Activated B cell treated with CpG ODN at 0.5 μM for 24 hours (primary cell): ENCODE measurements around the gene TDRD9. TPM values are rescaled to one million over a fixed set of nuclear protein-coding genes. Genes with fewer than 3 reads are reported as not detected.
"Not testable (repeated sequence)": the region's sequence is repeated elsewhere in the genome, so short reads cannot be mapped to it uniquely, and the experiment has no call there.

ENCODE experiments used
- ATAC-seq: fragments of 200-7000 bp; cut with Tn5 transposase; one replicate; pipeline ENCODE4 v1.10.0; 2021; ENCODE audit warnings: low read depth, mild to moderate bottlenecking, moderate library complexity
- CTCF ChIA-PET: fragments of 350-600 bp; sonication (Branson Sonifier 250); formaldehyde crosslinking; loops from one replicate; lab custom pipeline; 2021; ENCODE audit warnings: antibody characterized with exemption; lab: Charles Lee
- POLR2A ChIA-PET: fragments of 350-600 bp; sonication (Branson Sonifier 250); formaldehyde crosslinking; loops from one replicate; lab custom pipeline; 2021; ENCODE audit warnings: antibody characterized with exemption; lab: Charles Lee
- DNase-seq: peaks from one replicate; pipeline ENCODE4 v3.0.0; 2022
- H3K27ac Mint-ChIP-seq: one replicate; pipeline ENCODE4 v1.8.0; 2020; ENCODE audit warnings: mixed read lengths
- H3K27me3 Mint-ChIP-seq: one replicate; pipeline ENCODE4 v1.8.0; 2021; ENCODE audit warnings: mixed read lengths
- H3K36me3 Mint-ChIP-seq: one replicate; pipeline ENCODE4 v1.8.0; 2021; ENCODE audit warnings: low read depth, mixed read lengths
- H3K4me1 Mint-ChIP-seq: one replicate; pipeline ENCODE4 v1.8.0; 2021; ENCODE audit warnings: mixed read lengths
- H3K4me3 Mint-ChIP-seq: one replicate; pipeline ENCODE4 v1.8.0; 2020; ENCODE audit warnings: mild to moderate bottlenecking, mixed read lengths
- H3K9me3 Mint-ChIP-seq: one replicate; pipeline ENCODE4 v1.8.0; 2020; ENCODE audit warnings: mixed read lengths
- intact Hi-C: fragments of 100-400 bp; cut with micrococcal nuclease; formaldehyde crosslinking; loops from one replicate; pipeline ENCODE4 v1.15.1; 2024
- total RNA-seq: library from RNA; stranded (reverse); gene quantifications from 2 replicates; pipeline ENCODE4 v1.2.3, GENCODE V29; 2022
- TF ChIP-seq, protein P1 (sequence below): fragments of 200-600 bp; IDR thresholded peaks from one replicate; pipeline ENCODE4 v1.8.0; 2022; ENCODE audit warnings: antibody characterized with exemption, mild to moderate bottlenecking

TDRD9 gene
- total RNA-seq, 1 donor from 2014 or later = 3.1 TPM

DNA sequence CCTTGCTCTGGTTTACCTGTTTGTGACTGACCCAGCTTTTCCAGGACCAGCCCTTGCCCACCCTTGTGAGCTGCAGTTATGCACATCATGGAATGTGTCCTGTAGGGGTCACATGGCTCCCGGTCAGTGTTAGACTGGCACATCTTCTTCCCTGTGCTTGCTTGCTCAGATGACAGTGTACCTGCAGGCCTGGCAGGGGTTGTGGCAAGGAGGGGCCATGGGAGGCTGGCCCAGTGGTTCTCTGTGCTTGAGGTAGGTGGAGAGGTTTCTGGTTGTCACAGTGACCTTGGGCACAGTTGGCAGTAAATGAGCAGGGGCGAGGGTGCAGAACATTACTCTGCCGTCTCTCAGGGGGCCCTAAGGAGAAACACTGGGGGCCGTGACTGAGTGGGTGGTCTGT lies 41.7 kb downstream of the TDRD9 start:
- Mint-ChIP-seq H3K4me3 (no peak overlapping the region), H3K36me3 (no peaks in the 10 kb centered on the region), H3K27ac (no peak overlapping the region), H3K9me3 (no peaks in the 10 kb centered on the region), H3K27me3 (no peaks in the 10 kb centered on the region), H3K4me1 (no peaks in the 10 kb centered on the region)
- no peak for DNase-seq
- POLR2A ChIA-PET = no interaction called here
- ATAC-seq = no peak
- TF ChIP-seq, protein P1, sequence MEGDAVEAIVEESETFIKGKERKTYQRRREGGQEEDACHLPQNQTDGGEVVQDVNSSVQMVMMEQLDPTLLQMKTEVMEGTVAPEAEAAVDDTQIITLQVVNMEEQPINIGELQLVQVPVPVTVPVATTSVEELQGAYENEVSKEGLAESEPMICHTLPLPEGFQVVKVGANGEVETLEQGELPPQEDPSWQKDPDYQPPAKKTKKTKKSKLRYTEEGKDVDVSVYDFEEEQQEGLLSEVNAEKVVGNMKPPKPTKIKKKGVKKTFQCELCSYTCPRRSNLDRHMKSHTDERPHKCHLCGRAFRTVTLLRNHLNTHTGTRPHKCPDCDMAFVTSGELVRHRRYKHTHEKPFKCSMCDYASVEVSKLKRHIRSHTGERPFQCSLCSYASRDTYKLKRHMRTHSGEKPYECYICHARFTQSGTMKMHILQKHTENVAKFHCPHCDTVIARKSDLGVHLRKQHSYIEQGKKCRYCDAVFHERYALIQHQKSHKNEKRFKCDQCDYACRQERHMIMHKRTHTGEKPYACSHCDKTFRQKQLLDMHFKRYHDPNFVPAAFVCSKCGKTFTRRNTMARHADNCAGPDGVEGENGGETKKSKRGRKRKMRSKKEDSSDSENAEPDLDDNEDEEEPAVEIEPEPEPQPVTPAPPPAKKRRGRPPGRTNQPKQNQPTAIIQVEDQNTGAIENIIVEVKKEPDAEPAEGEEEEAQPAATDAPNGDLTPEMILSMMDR = no peak
- CTCF ChIA-PET = no interaction called here
- intact Hi-C loops = no loop called here

DNA sequence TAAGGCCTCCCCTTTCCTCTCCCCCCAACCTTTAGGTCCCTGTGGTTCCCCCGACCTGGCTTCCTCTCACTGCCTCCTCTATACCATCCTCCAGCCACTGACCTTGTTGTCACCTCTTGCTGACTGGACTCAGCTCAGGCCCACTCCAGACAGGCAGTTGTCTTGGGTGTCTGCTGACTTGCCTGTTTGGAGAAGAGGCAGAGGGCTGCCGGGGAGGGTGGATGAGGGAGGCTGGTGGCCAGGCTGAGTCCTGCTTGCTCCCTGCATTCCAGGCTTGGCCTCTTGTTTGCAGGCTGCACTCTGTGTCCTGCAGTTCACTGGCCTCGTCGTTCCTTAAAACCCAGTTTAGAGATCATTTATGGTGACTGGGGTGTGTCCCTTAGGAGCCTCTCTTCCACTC lies 45.1 kb downstream of the TDRD9 start:
- no peaks in the 10 kb centered on the region for H3K4me1 Mint-ChIP-seq
- no peaks in the 10 kb centered on the region for H3K36me3 Mint-ChIP-seq
- H3K27ac Mint-ChIP-seq = no peak overlapping the region
- peaks cover 3% of the 10 kb centered on the region for H3K27me3 Mint-ChIP-seq
- ATAC-seq (no peak), DNase-seq (no peak)
- ChIA-PET POLR2A (no interaction called here), CTCF (no interaction called here)
- intact Hi-C loops = no loop called here
- TF ChIP-seq, protein P1 = no peak
- no peaks in the 10 kb centered on the region for H3K9me3 Mint-ChIP-seq
- H3K4me3 Mint-ChIP-seq = no peak overlapping the region

DNA sequence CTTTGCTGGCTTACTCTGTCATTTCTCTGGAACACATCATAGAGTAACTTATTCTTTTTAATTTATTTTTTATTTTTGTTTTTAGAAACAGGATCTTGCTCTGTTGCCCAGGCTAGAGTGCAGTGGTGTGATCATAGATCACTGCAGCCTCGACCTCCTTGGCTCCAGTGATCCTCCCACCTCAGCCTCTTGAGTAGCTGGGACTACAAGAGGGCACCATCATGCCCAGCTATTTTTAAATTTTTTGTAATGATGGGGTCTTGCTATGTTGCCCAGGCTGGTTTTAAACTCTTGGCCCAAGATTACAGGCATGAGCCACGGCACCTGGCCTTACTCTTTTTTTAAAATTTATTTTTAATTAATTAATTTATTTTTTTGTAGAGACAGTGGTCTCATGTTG lies 46.3 kb downstream of the TDRD9 start:
- ChIA-PET CTCF (no interaction called here), POLR2A (no interaction called here)
- no peaks in the 10 kb centered on the region for H3K36me3 Mint-ChIP-seq
- TF ChIP-seq, protein P1 = no peak
- H3K4me3 Mint-ChIP-seq = no peak overlapping the region
- H3K4me1 Mint-ChIP-seq = no peaks in the 10 kb centered on the region
- H3K27ac Mint-ChIP-seq = no peak overlapping the region
- DNase-seq = no peak
- intact Hi-C loops = no loop called here
- ATAC-seq = no peak
- H3K27me3 Mint-ChIP-seq = peaks cover 3% of the 10 kb centered on the region
- no peaks in the 10 kb centered on the region for H3K9me3 Mint-ChIP-seq

DNA sequence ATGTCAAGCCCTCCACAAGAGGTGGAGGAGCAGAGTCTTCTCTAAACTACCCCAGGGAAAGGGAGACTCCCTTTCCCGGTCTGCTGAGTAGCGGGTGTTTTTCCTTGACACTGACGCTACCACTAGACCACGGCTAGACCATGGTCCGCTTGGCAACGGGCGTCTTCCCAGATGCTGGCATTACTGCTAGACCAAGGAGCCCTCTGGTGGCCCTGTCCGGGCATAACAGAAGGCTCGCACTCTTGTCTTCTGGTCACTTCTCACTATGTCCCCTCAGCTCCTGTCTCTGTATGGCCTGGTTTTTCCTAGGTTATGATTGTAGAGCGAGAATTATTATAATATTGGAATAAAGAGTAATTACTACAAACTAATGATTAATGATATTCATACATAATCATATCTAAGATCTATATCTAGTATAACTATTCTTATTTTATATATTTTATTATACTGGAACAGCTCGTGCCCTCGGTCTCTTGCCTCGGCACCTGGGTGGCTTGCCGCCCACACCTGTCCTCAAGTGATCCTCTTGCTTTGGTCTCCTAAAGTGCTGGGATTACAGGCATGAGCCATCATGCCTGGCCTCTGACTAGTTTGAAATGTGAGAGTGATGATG lies 52.5 kb downstream of the TDRD9 start:
- H3K4me3 Mint-ChIP-seq, H3K27ac Mint-ChIP-seq, DNase-seq, intact Hi-C loops, H3K36me3 Mint-ChIP-seq, H3K4me1 Mint-ChIP-seq, H3K9me3 Mint-ChIP-seq, H3K27me3 Mint-ChIP-seq, POLR2A ChIA-PET, ATAC-seq: not testable (repeated sequence)
- CTCF ChIA-PET = interaction anchor here (0.6 to 4.3 kb wide), 2 partner anchors 173 to 822 kb away, joined by 3 to 36 read pairs; no protein-coding TSS in a partner anchor

DNA sequence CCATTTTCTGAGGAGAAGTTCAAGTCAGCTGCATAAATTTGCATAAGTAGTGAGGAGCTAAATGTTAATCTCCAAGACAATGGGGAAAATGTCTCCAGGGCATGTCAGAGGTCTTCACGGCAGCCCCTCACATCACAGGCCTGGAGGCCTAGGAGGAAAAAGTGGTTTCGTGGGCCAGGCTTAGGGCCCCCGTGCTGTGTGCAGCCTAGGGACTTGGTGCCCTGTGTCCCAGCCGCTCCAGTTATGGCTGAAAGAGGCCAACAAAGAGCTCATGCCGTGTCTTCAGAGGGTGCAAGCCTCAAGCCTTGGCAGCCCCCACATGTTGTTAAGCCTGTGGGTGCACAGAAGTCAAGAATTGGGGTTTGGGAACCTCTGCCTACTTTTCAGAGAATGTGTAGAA lies 55.9 kb downstream of the TDRD9 start:
- ChIA-PET CTCF (no interaction called here), POLR2A (no interaction called here)
- peaks cover 16% of the 10 kb centered on the region for H3K9me3 Mint-ChIP-seq
- no peak overlapping the region for H3K4me3 Mint-ChIP-seq
- peaks cover 7% of the 10 kb centered on the region for H3K27me3 Mint-ChIP-seq
- no peak for ATAC-seq
- H3K36me3 Mint-ChIP-seq = no peaks in the 10 kb centered on the region
- TF ChIP-seq, protein P1 = no peak
- H3K27ac Mint-ChIP-seq = no peak overlapping the region
- no peak for DNase-seq
- H3K4me1 Mint-ChIP-seq = no peaks in the 10 kb centered on the region
- intact Hi-C loops = no loop called here

DNA sequence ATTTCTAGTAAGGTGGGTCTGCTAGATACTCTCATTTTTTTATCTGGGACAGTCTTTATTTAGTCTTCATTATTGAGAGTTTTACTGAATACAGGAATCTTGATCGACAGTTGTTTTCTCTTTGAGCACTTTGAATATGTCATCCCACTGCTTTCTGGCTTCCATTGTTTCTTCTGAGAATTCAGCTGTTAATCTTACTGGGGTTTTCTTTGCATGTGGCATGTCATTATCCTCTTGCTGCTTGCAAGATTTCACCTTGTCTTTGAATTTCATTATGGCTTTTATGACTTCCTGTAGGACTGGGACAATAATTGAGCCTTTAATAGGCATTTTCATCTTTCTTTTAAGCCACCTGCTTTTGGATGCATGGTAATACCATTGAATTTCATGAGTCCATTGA lies 60.8 kb downstream of the TDRD9 start:
- Mint-ChIP-seq H3K9me3 (peaks cover 23% of the 10 kb centered on the region), H3K36me3 (no peaks in the 10 kb centered on the region), H3K4me1 (no peaks in the 10 kb centered on the region), H3K27me3 (peaks cover 19% of the 10 kb centered on the region), H3K4me3 (no peak overlapping the region), H3K27ac (no peak overlapping the region)
- ATAC-seq (no peak), DNase-seq (no peak)
- ChIA-PET POLR2A (no interaction called here), CTCF (no interaction called here)
- TF ChIP-seq, protein P1 = no peak
- intact Hi-C loops = no loop called here
